Mesendoderm (in vitro differentiated cells): ENCODE results near the gene KCTD11.

Experiments
- DNase-seq: peaks from one replicate; pipeline ENCODE4 v3.0.0; 2013
- H2AK5ac ChIP-seq: 2 replicates; pipeline ENCODE4 v1.6.1; 2013; ENCODE audit warnings: low read length, inconsistent platforms
- H2BK120ac ChIP-seq: 2 replicates; pipeline ENCODE4 v1.6.1; 2013; ENCODE audit warnings: low read depth, mild to moderate bottlenecking, low read length, moderate library complexity, mixed read lengths
- H2BK15ac ChIP-seq: replicated peaks from 2 replicates; pipeline ENCODE4 v1.6.1; 2013; ENCODE audit warnings: low read depth, mild to moderate bottlenecking, moderate library complexity
- H2BK5ac ChIP-seq: 2 replicates; pipeline ENCODE4 v1.6.1; 2013; ENCODE audit warnings: low read length, inconsistent platforms
- H3K18ac ChIP-seq: 2 replicates; pipeline ENCODE4 v1.6.1; 2013; ENCODE audit warnings: mild to moderate bottlenecking, low read length, mixed read lengths
- H3K23ac ChIP-seq: one replicate; pipeline ENCODE4 v1.6.1; 2013; ENCODE audit warnings: low read length
- H3K27ac ChIP-seq: 2 replicates; pipeline ENCODE4 v1.5.1; 2013; ENCODE audit warnings: low read depth, mild to moderate bottlenecking, inconsistent platforms, low read length, moderate library complexity
- H3K27me3 ChIP-seq: 2 replicates; pipeline ENCODE4 v1.6.1; 2013; ENCODE audit warnings: low read length, control low read depth, mild to moderate bottlenecking, inconsistent platforms; ENCODE audit not compliant: insufficient read depth, poor library complexity
- H3K36me3 ChIP-seq: 2 replicates; pipeline ENCODE4 v1.6.1; 2013; ENCODE audit warnings: low read length, inconsistent platforms; ENCODE audit not compliant: control insufficient read depth, insufficient read depth
- H3K4ac ChIP-seq: one replicate; pipeline ENCODE4 v1.6.1; 2013; ENCODE audit warnings: low read depth, mild to moderate bottlenecking, low read length, moderate library complexity
- H3K4me1 ChIP-seq: 2 replicates; pipeline ENCODE4 v1.6.1; 2013; ENCODE audit warnings: low read depth, low read length, inconsistent platforms; ENCODE audit not compliant: control insufficient read depth
- H3K4me2 ChIP-seq: 2 replicates; pipeline ENCODE4 v1.6.1; 2013; ENCODE audit warnings: low read length
- H3K4me3 ChIP-seq: 2 replicates; pipeline ENCODE4 v1.5.1; 2013; ENCODE audit warnings: mild to moderate bottlenecking, low read length
- H3K56ac ChIP-seq: one replicate; pipeline ENCODE4 v1.6.1; 2013; ENCODE audit warnings: low read length
- H3K79me1 ChIP-seq: 2 replicates; pipeline ENCODE4 v1.6.1; 2013; ENCODE audit warnings: low read length, inconsistent platforms
- H3K79me2 ChIP-seq: 2 replicates; pipeline ENCODE4 v1.6.1; 2013; ENCODE audit warnings: mild to moderate bottlenecking, low read length; ENCODE audit not compliant: control insufficient read depth, insufficient read depth
- H3K9ac ChIP-seq: 2 replicates; pipeline ENCODE4 v1.6.1; 2013; ENCODE audit warnings: low read length, inconsistent platforms
- H4K5ac ChIP-seq: one replicate; pipeline ENCODE4 v1.6.1; 2013; ENCODE audit warnings: low read length
- H4K8ac ChIP-seq: one replicate; pipeline ENCODE4 v1.6.1; 2013; ENCODE audit warnings: low read depth, mild to moderate bottlenecking, control low read depth, low read length, moderate library complexity
- WGBS: extraction: QIAGEN DNeasy Blood & Tissue Kit; methylation state at CpG from one replicate; pipeline ENCODE4 v1.1.7; 2013; ENCODE audit warnings: low lambda C conversion rate, missing lambda C conversion rate; ENCODE audit not compliant: insufficient coverage; ENCODE audit errors: extremely low coverage; 5-methylcytosine and 5-hydroxymethylcytosine counted together

KCTD11 gene

DNA sequence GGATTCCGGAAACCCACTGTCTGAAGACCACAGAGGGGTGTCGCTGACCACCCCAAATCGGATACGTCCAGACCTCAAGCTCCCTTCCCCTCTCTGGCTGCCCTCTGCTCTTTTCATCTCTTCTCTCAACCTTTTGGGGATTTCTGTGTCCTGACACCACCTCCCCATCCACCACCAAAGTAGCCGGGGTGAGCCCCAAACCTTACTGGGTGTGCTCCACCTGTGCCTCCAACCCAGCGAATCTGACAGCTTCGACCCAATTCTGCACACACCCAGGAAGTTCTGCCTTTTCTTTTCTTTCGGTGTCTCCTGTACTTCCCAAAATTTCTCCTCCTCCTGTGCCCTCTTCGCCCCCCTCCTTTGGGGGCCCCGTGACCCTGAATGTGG lies 534 bp downstream of the KCTD11 start:
- H3K79me2 ChIP-seq: no peaks in the 10 kb centered on the region
- H2AK5ac ChIP-seq: no peak overlapping the region
- peak overlapping the region; percentile 87 for H3K56ac ChIP-seq
- H3K18ac ChIP-seq: peak overlapping the region; percentile 78
- H3K4me2 ChIP-seq: peak overlapping the region; percentile 79
- H3K9ac ChIP-seq: peak overlapping the region; percentile 87
- WGBS: no CpG with 5 or more reads among the region's 10 CpGs
- H3K27me3 ChIP-seq: no peaks in the 10 kb centered on the region
- DNase-seq: no peak
- peak overlapping the region; percentile 97 for H3K27ac ChIP-seq
- peaks cover 7% of the 10 kb centered on the region for H3K4me1 ChIP-seq
- H3K23ac ChIP-seq: no peak overlapping the region
- H4K5ac ChIP-seq: no peak overlapping the region
- H3K79me1 ChIP-seq: no peaks in the 10 kb centered on the region
- no peak overlapping the region for H2BK15ac ChIP-seq
- H3K4ac ChIP-seq: no peak overlapping the region
- no peak overlapping the region for H2BK5ac ChIP-seq
- H3K36me3 ChIP-seq: no peaks in the 10 kb centered on the region
- H3K4me3 ChIP-seq: peak overlapping the region; percentile 51
- no peak overlapping the region for H4K8ac ChIP-seq
- H2BK120ac ChIP-seq: no peak overlapping the region

DNA sequence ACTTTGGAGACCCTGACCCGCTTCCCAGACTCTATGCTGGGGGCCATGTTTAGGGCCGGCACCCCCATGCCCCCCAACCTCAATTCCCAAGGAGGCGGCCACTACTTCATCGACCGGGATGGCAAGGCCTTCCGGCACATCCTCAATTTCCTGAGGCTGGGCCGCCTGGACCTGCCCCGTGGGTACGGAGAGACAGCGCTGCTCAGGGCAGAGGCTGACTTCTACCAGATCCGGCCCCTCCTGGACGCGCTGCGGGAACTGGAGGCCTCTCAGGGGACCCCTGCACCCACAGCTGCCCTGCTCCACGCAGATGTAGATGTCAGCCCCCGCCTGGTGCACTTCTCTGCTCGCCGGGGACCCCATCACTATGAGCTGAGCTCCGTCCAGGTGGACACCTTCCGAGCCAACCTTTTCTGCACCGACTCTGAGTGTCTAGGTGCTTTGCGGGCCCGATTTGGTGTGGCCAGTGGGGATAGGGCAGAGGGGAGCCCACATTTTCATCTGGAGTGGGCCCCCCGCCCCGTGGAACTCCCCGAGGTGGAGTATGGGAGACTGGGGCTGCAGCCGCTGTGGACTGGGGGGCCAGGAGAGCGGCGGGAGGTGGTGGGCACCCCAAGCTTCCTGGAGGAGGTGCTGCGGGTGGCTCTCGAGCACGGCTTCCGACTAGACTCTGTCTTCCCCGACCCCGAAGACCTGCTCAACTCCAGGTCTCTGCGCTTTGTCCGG lies 1.1 kb downstream of the KCTD11 start:
- Histone ChIP-seq H2BK5ac (no peak overlapping the region), H3K79me1 (no peaks in the 10 kb centered on the region), H3K27me3 (no peaks in the 10 kb centered on the region), H3K4me3 (no peak overlapping the region), H2BK15ac (no peak overlapping the region), H2AK5ac (no peak overlapping the region), H3K36me3 (no peaks in the 10 kb centered on the region), H4K5ac (no peak overlapping the region), H4K8ac (no peak overlapping the region), H3K9ac (no peak overlapping the region), H3K4me1 (peaks cover 7% of the 10 kb centered on the region), H3K56ac (peak overlapping the region; percentile 49), H3K4me2 (no peak overlapping the region), H3K4ac (no peak overlapping the region), H3K27ac (no peak overlapping the region), H3K79me2 (no peaks in the 10 kb centered on the region), H2BK120ac (no peak overlapping the region), H3K18ac (no peak overlapping the region), H3K23ac (no peak overlapping the region)
- DNase-seq: no peak
- WGBS: no CpG with 5 or more reads among the region's 37 CpGs

DNA sequence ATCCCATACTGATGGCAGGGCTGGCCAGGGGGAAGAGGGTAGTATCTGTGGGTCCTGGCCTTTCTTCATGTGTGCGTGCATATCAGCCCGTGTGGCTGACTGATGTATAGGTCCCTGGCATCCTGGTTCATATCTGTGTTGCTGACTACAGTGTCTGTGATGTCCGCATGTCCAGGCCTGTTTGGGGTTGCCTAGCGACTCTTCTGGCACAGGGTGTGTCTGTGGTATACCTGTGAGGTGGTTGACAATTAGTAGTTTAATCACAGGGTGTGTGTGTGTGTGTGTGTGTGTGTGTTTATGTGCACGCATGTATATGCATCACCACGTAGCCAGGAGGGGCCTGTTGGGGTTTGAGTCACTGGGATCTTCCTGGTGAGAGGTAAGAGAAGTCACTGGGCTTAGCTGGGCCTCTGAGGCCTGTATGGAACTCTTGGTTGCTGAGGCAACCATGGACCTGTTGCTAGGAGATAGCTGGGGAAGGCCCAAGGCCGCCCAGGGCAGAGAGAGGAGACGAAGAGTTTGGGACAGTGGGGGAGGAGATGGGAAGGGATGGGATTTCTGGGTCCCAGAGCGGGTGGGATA lies 2.4 kb downstream of the KCTD11 start:
- H3K4ac ChIP-seq: no peak overlapping the region
- no peak overlapping the region for H3K4me2 ChIP-seq
- no peaks in the 10 kb centered on the region for H3K79me2 ChIP-seq
- no CpG with 5 or more reads among the region's 9 CpGs for WGBS
- no peak overlapping the region for H2BK5ac ChIP-seq
- H2AK5ac ChIP-seq: no peak overlapping the region
- no peak overlapping the region for H3K18ac ChIP-seq
- H4K8ac ChIP-seq: no peak overlapping the region
- no peak overlapping the region for H3K56ac ChIP-seq
- no peak overlapping the region for H2BK15ac ChIP-seq
- H3K23ac ChIP-seq: no peak overlapping the region
- peak; percentile 52 for DNase-seq
- no peak overlapping the region for H2BK120ac ChIP-seq
- no peak overlapping the region for H3K4me3 ChIP-seq
- no peak overlapping the region for H3K9ac ChIP-seq
- no peak overlapping the region for H3K27ac ChIP-seq
- H3K79me1 ChIP-seq: no peaks in the 10 kb centered on the region
- no peak overlapping the region for H4K5ac ChIP-seq
- peaks cover 5% of the 10 kb centered on the region for H3K4me1 ChIP-seq
- H3K27me3 ChIP-seq: no peaks in the 10 kb centered on the region
- no peaks in the 10 kb centered on the region for H3K36me3 ChIP-seq

DNA sequence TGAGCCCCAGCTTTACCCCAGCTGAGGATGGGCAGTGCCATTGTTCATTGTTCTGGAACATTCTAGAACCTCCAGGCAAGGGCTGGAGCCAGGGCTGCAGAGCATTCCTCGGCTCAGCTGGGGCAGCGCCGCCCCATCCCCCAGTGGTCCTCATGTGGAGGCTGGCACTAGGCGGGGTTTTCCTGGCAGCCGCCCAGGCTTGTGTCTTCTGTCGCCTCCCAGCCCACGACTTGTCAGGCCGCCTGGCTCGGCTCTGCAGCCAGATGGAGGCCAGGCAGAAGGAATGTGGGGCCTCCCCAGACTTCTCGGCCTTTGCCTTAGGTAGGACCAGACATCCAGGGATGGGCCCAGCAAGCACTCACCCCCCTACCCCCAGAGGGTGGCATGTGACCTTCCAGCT lies 3.1 kb downstream of the KCTD11 start, which contains the start of gene TMEM95:
TMEM95 (plus strand) TSS at position 104 of the 400 bp plus-strand sequence; CDS start at position 153, 49 bp downstream.
- H3K4me1 ChIP-seq: no peaks in the 10 kb centered on the region
- no peaks in the 10 kb centered on the region for H3K79me2 ChIP-seq
- H3K18ac ChIP-seq: no peak within 1 kb of the TSS
- H2AK5ac ChIP-seq: no peak within 1 kb of the TSS
- no peak within 1 kb of the TSS for H4K5ac ChIP-seq
- no peaks in the 10 kb centered on the region for H3K36me3 ChIP-seq
- no CpG with 5 or more reads among the region's 10 CpGs for WGBS
- H3K4me2 ChIP-seq: no peak within 1 kb of the TSS
- no peak within 1 kb of the TSS for H3K4ac ChIP-seq
- H3K56ac ChIP-seq: no peak within 1 kb of the TSS
- no peak within 1 kb of the TSS for H2BK120ac ChIP-seq
- DNase-seq: no peak
- H2BK5ac ChIP-seq: no peak within 1 kb of the TSS
- H3K23ac ChIP-seq: no peak within 1 kb of the TSS
- no peaks in the 10 kb centered on the region for H3K79me1 ChIP-seq
- no peak within 1 kb of the TSS for H2BK15ac ChIP-seq
- H4K8ac ChIP-seq: no peak within 1 kb of the TSS
- H3K27me3 ChIP-seq: no peaks in the 10 kb centered on the region
- H3K4me3 ChIP-seq: no peak within 1 kb of the TSS
- no peak within 1 kb of the TSS for H3K9ac ChIP-seq
- H3K27ac ChIP-seq: no peak within 1 kb of the TSS

DNA sequence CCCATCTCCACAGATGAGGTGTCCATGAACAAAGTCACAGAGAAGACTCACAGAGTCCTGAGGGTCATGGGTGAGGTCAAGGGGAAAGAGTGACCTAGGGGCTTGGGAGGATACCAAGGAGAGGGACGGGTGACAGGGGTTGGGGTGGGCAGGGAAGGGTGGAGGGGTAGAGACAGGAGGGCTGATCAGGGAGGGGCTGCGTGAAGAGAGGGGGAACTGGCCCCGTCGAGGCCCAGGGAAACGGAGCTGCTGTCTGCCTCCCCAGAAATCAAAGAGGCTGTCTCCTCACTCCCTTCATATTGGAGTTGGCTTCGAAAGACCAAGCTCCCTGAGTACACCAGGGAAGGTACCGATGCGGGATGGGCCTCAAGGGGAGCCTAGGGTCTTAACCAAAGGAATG lies 3.6 kb downstream of the KCTD11 start:
- Histone ChIP-seq H3K4me3 (no peak overlapping the region), H3K27me3 (no peaks in the 10 kb centered on the region), H3K18ac (no peak overlapping the region), H2BK120ac (no peak overlapping the region), H3K4me2 (no peak overlapping the region), H3K36me3 (no peaks in the 10 kb centered on the region), H4K5ac (no peak overlapping the region), H2BK15ac (no peak overlapping the region), H4K8ac (no peak overlapping the region), H3K9ac (no peak overlapping the region), H3K23ac (no peak overlapping the region), H3K79me1 (no peaks in the 10 kb centered on the region), H3K4me1 (no peaks in the 10 kb centered on the region), H3K79me2 (no peaks in the 10 kb centered on the region), H2BK5ac (no peak overlapping the region), H2AK5ac (no peak overlapping the region), H3K56ac (no peak overlapping the region), H3K27ac (no peak overlapping the region), H3K4ac (no peak overlapping the region)
- WGBS: no CpG with 5 or more reads among the region's 8 CpGs
- no peak for DNase-seq
